Cardiac muscle cell (in vitro differentiated cells and primary cell): ENCODE results near the gene CTDNEP1. TPM values are rescaled to one million over a fixed set of nuclear protein-coding genes. Genes with fewer than 3 reads are reported as not detected.
A peak's percentile ranks its signal among the peaks of the same experiment; 100 is the strongest.

Experiments
- DNase-seq, 2 donors: peaks; one replicate each; pipeline versions ENCODE4 v3.0.0 to v3.0.0-alpha.2; 2010 to 2017; ENCODE audit warnings: low read depth in 1 of 2, low spot score in 1 of 2
- H3K27ac ChIP-seq: fragments of 200-600 bp; sonication (generic); 2 replicates; pipeline ENCODE4 v1.5.1; 2016
- H3K27me3 ChIP-seq: fragments of 200-600 bp; sonication (generic); 2 replicates; pipeline ENCODE4 v1.6.0; 2016; ENCODE audit warnings: control low read depth
- H3K36me3 ChIP-seq: fragments of 200-600 bp; sonication (generic); 2 replicates; pipeline ENCODE4 v1.5.1; 2016; ENCODE audit warnings: control low read depth
- H3K4me1 ChIP-seq: fragments of 200-600 bp; sonication (generic); 2 replicates; pipeline ENCODE4 v1.8.1; 2017; ENCODE audit warnings: low read depth, mild to moderate bottlenecking, mixed run types
- H3K4me3 ChIP-seq: fragments of 200-600 bp; sonication (generic); 2 replicates; pipeline ENCODE4 v1.5.1; 2016; ENCODE audit warnings: mild to moderate bottlenecking
- H3K9me3 ChIP-seq: fragments of 200-600 bp; sonication (generic); 2 replicates; pipeline ENCODE4 v1.5.1; 2017; ENCODE audit warnings: low read depth, mild to moderate bottlenecking, control low read depth
- polyA plus RNA-seq: library from polyadenylated mRNA; unstranded; fragments of >200 nt; fragmentation: Nextera tagmentation; extraction: Ambion mirVana; gene quantifications from 2 replicates; pipeline ENCODE4 v1.2.1, GENCODE V29; 2016
- total RNA-seq: library from RNA; depleted of rRNA; stranded (reverse); fragments of >200 nt; gene quantifications from 2 replicates; pipeline ENCODE4 v1.2.3, GENCODE V29; 2016
- TF ChIP-seq, protein P1 (sequence below): IDR thresholded peaks from 2 replicates; pipeline ENCODE4 v1.5.1; 2012; ENCODE audit warnings: low read depth, mild to moderate bottlenecking, low read length

CTDNEP1 gene
- total and polyA plus RNA-seq, 2 experiments from 2014 or later = 78.3 to 98.6 TPM

- peak; percentile 95 for DNase-seq
- peak within 1 kb of the TSS; percentile 72 for H3K4me3 ChIP-seq
- H3K4me1 ChIP-seq = peaks cover 18% of the 10 kb centered on the region
- peaks cover 17% of the 10 kb centered on the region for H3K36me3 ChIP-seq
- H3K27me3 ChIP-seq = no peaks in the 10 kb centered on the region
- H3K27ac ChIP-seq = peak within 1 kb of the TSS; percentile 98
- TF ChIP-seq, protein P1, sequence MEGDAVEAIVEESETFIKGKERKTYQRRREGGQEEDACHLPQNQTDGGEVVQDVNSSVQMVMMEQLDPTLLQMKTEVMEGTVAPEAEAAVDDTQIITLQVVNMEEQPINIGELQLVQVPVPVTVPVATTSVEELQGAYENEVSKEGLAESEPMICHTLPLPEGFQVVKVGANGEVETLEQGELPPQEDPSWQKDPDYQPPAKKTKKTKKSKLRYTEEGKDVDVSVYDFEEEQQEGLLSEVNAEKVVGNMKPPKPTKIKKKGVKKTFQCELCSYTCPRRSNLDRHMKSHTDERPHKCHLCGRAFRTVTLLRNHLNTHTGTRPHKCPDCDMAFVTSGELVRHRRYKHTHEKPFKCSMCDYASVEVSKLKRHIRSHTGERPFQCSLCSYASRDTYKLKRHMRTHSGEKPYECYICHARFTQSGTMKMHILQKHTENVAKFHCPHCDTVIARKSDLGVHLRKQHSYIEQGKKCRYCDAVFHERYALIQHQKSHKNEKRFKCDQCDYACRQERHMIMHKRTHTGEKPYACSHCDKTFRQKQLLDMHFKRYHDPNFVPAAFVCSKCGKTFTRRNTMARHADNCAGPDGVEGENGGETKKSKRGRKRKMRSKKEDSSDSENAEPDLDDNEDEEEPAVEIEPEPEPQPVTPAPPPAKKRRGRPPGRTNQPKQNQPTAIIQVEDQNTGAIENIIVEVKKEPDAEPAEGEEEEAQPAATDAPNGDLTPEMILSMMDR = no peak
- H3K9me3 ChIP-seq = no peaks in the 10 kb centered on the region
Measured at GRCh38 chr17:7241783-7242716, 9.5 kb downstream of the CTDNEP1 start, which contains the start of gene GABARAP. TSS of gene GABARAP (minus strand) at chr17:7242449. CDS start at chr17:7242330, 119 bp downstream.

DNA sequence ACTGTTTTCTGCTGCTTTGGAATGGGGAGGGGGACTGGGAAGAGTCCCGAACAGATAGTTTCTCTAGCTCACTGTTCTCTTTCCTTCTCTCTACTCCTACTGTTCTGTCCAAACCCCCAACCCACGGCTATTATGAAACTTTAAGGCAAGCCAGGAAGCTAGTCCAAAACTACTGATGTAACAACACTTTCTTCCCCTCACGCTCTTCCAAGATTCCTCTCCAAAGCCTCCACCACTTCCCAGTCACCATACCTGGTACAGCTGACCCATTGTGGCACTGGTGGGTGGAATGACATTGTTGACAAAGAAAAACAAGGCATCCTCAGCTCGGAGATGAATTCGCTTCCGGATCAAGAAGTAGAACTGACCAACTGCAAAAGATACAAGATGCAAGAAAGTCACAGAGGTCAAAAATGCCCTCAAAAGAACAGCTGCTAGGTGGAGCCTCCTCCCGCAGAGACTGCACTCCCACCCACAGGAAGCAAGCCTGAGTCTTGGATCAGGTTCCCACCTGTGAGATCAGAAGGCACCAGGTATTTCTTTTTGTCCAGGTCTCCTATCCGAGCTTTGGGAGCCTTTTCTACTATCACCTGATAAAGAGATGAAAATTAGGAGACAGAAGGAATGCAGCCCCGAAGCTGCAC, 10.3 kb downstream of the CTDNEP1 start:
- no peak for DNase-seq
- peak overlapping the region; percentile 72 for H3K4me3 ChIP-seq
- no peaks in the 10 kb centered on the region for H3K27me3 ChIP-seq
- H3K36me3 ChIP-seq = peaks cover 16% of the 10 kb centered on the region
- H3K27ac ChIP-seq = peak overlapping the region; percentile 98
- H3K9me3 ChIP-seq = no peaks in the 10 kb centered on the region
- TF ChIP-seq, protein P1 = no peak
- H3K4me1 ChIP-seq = peaks cover 18% of the 10 kb centered on the region

DNA sequence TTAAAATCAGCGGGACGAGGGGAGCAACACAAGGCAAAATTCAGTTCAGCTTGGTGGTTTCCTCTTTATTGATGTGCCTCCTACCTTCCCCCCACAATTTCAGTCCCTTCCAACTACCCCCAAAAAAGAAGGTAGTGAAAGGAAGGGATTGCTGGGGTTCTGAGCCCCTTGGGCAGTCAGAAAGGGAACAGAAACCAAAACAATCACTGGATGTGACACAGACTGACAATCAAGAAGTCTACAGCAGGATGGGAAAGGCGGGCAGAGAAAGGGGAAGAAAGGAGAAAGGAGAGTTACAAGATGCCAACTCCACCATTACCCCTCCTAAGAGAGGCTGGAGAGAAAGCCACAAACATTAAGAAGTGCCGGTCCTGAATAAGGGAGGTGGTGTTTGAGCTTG, 11.2 kb downstream of the CTDNEP1 start:
- Histone ChIP-seq H3K27me3 (no peaks in the 10 kb centered on the region), H3K4me1 (peaks cover 18% of the 10 kb centered on the region), H3K36me3 (peaks cover 12% of the 10 kb centered on the region), H3K27ac (no peak overlapping the region), H3K9me3 (no peaks in the 10 kb centered on the region), H3K4me3 (peak overlapping the region; percentile 19)
- TF ChIP-seq, protein P1 = no peak
- DNase-seq = no peak

GRCh38 chr17:7239091-7240027, 12.2 kb downstream of the CTDNEP1 start, which contains the start of gene PHF23:
TSS of gene PHF23 (minus strand) at chr17:7239457. CDS start at chr17:7239279, 178 bp downstream.
- Histone ChIP-seq H3K4me3 (peak within 1 kb of the TSS; percentile 96), H3K9me3 (no peaks in the 10 kb centered on the region), H3K4me1 (peaks cover 23% of the 10 kb centered on the region), H3K27ac (peak within 1 kb of the TSS; percentile 83), H3K36me3 (peaks cover 9% of the 10 kb centered on the region), H3K27me3 (no peaks in the 10 kb centered on the region)
- TF ChIP-seq, protein P1 = no peak
- peak; percentile 99 to 100 for DNase-seq
